GM12878 (cell line): ENCODE results near the gene ALS2. TPM values are rescaled to one million over a fixed set of nuclear protein-coding genes. Genes with fewer than 3 reads are reported as not detected.

Experiments used
- ATAC-seq: fragments of 200-7000 bp; cut with Tn5 transposase; 3 replicates; pipeline ENCODE4 v1.9.1; 2020; ENCODE audit warnings: mild to moderate bottlenecking, moderate library complexity
- BruUV-seq: library from RNA; stranded (reverse); fragments of 400-500 nt; replicated peaks from 2 replicates; lab custom pipeline; 2021; lab: Mats Ljungman, UMichigan
- CTCF ChIA-PET: fragments of 300-600 bp; sonication (Branson Sonifier 250); formaldehyde crosslinking; extraction: SDS; loops from one replicate; lab custom pipeline; 2021; ENCODE audit warnings: inconsistent platforms; lab: Yijun Ruan, JAX
- POLR2A ChIA-PET: fragments of 350-600 bp; formaldehyde crosslinking; extraction: SDS; loops from one replicate; lab custom pipeline; 2021; ENCODE audit warnings: inconsistent platforms; lab: Charles Lee
- RAD21 ChIA-PET: fragments of 300-600 bp; sonication (Branson Sonifier 250); formaldehyde crosslinking; loops from one replicate; lab custom pipeline; 2023; ENCODE audit warnings: antibody characterized with exemption; ENCODE audit not compliant: unreplicated experiment; lab: Charles Lee
- SMC1A ChIA-PET: fragments of 300-600 bp; sonication (Branson Sonifier 250); formaldehyde crosslinking; loops from one replicate; lab custom pipeline; 2023; ENCODE audit not compliant: unreplicated experiment, uncharacterized antibody; lab: Charles Lee
- DNase-seq: peaks from one replicate; pipeline ENCODE4 v3.0.0-alpha.2; 2011; ENCODE audit warnings: low read depth, low spot score
- FAIRE-seq: peaks from 3 replicates; lab custom pipeline; 2011; peaks lifted over from hg19 to GRCh38; lab: Jason Lieb, UNC
- H2AFZ ChIP-seq: 2 replicates; pipeline ENCODE4 v1.6.0; 2011; ENCODE audit warnings: low read depth, low read length, control low read depth; ENCODE audit not compliant: control insufficient read depth
- H3K27ac ChIP-seq: 2 replicates; pipeline ENCODE4 v1.5.1; 2011; ENCODE audit warnings: control low read depth; ENCODE audit not compliant: control insufficient read depth, insufficient read depth
- H3K27me3 ChIP-seq, 2 experiments: replicated peaks in 1 of 2; 2 replicates each; pipeline versions ENCODE4 v1.6.0 to v1.6.1; 2011; ENCODE audit warnings: low read length in 1 of 2; ENCODE audit not compliant: control insufficient read depth in 2 of 2, insufficient read depth in 2 of 2
- H3K36me3 ChIP-seq, 2 experiments: 2 replicates each; pipeline ENCODE4 v1.5.1; 2011; ENCODE audit warnings: low read length in 1 of 2; ENCODE audit not compliant: control insufficient read depth in 2 of 2, insufficient read depth in 2 of 2
- H3K4me1 ChIP-seq: 2 replicates; pipeline ENCODE4 v1.6.1; 2011; ENCODE audit warnings: mild to moderate bottlenecking, low read length, moderate library complexity, mixed read lengths; ENCODE audit not compliant: control insufficient read depth, insufficient read depth
- H3K4me2 ChIP-seq: 2 replicates; pipeline ENCODE4 v1.6.0; 2011; ENCODE audit warnings: control low read depth; ENCODE audit not compliant: control insufficient read depth, insufficient read depth
- H3K4me3 ChIP-seq: fragments of 200-600 bp; sonication (generic); 2 replicates; pipeline ENCODE4 v1.5.1; 2016
- H3K79me2 ChIP-seq: 2 replicates; pipeline ENCODE4 v1.6.0; 2011; ENCODE audit warnings: low read length; ENCODE audit not compliant: control insufficient read depth, insufficient read depth
- H3K9ac ChIP-seq: 2 replicates; pipeline ENCODE4 v1.8.0; 2011; ENCODE audit warnings: low read length, control low read depth, mixed read lengths; ENCODE audit not compliant: control insufficient read depth, insufficient read depth
- H3K9me3 ChIP-seq: replicated peaks from 3 replicates; pipeline ENCODE4 v1.5.1; 2011; ENCODE audit warnings: mild to moderate bottlenecking, low read length; ENCODE audit not compliant: control insufficient read depth, insufficient read depth
- H4K20me1 ChIP-seq: 2 replicates; pipeline ENCODE4 v1.6.0; 2011; ENCODE audit not compliant: control insufficient read depth, insufficient read depth
- IRF3 ChIP-seq: fragments of 450-650 bp; IDR thresholded peaks from 2 replicates; pipeline ENCODE4 v1.6.1; 2014; ENCODE audit warnings: mild to moderate bottlenecking
- KDM1A ChIP-seq: fragments of 200-600 bp; sonication (generic); IDR thresholded peaks from 2 replicates; pipeline ENCODE4 v1.6.1; 2016; ENCODE audit warnings: borderline replicate concordance
- MYC ChIP-seq: IDR thresholded peaks from 2 replicates; pipeline ENCODE4 v1.6.1; 2011; ENCODE audit warnings: mild to moderate bottlenecking, low read length, moderate library complexity, inconsistent platforms; ENCODE audit not compliant: insufficient read depth, insufficient replicate concordance, insufficient read length, severe bottlenecking
- PRDM15 ChIP-seq: fragments of 450-650 bp; formaldehyde crosslinking; IDR thresholded peaks from 2 replicates; pipeline ENCODE4 v1.4.0; 2020; ENCODE audit warnings: mild to moderate bottlenecking, moderate library complexity
- YBX1 ChIP-seq: fragments of 450-650 bp; IDR thresholded peaks from 2 replicates; pipeline ENCODE4 v1.6.1; 2016; ENCODE audit warnings: antibody characterized with exemption
- ZNF622 ChIP-seq: fragments of 450-650 bp; IDR thresholded peaks from 2 replicates; pipeline ENCODE4 v1.6.1; 2017; ENCODE audit warnings: mild to moderate bottlenecking, inconsistent platforms
- WGBS: methylation state at CpG from one replicate; pipeline ENCODE4 v1.1.6; 2016; ENCODE audit warnings: low lambda C conversion rate; ENCODE audit not compliant: insufficient replicate concordance, insufficient coverage; ENCODE audit errors: missing lambda C conversion rate; 5-methylcytosine and 5-hydroxymethylcytosine counted together
- in situ Hi-C: fragments of 300-500 bp; cut with MboI; formaldehyde crosslinking; loops from 9 replicates; pipeline ENCODE4 v1.14.3; 2018; ENCODE audit warnings: mixed read lengths
- intact Hi-C: fragments of 100-400 bp; cut with micrococcal nuclease; formaldehyde crosslinking; loops from one replicate; pipeline ENCODE4 v1.14.2; 2022; ENCODE audit not compliant: unreplicated experiment
- polyA plus RNA-seq, 11 experiments: library from polyadenylated mRNA; depleted of rRNA in 4 of 11; unstranded in 6 of 11; stranded (reverse) in 5 of 11; fragments of >200 nt; fragmentation: Nextera tagmentation in 4 of 11; fragmentation: Illumina TruSeq in 1 of 11; extraction: Ambion mirVana in 4 of 11; extraction: Trizol in 1 of 11; gene quantifications; 1 replicate in 1 of 11; 2 replicates in 10 of 11; pipeline versions ENCODE4 v1.2.1 to v1.2.3, GENCODE V29; 2011 to 2016; ENCODE audit warnings: inconsistent platforms in 2 of 11, missing spikeins in 2 of 11, low read depth in 1 of 11
- total RNA-seq, 4 experiments: library from RNA; depleted of rRNA in 3 of 4; stranded (reverse); fragments of >200 nt in 3 of 4; fragmentation: Illumina TruSeq in 1 of 4; extraction: Trizol in 1 of 4; gene quantifications; 2 replicates each; pipeline versions ENCODE4 v1.2.1 to v1.2.3, GENCODE V29; 2013 to 2021

Gene ALS2
- total and polyA plus RNA-seq, 10 of the 15 experiments (the other 5 are each of a cell fraction or from before 2014, with no cell fraction given), result 2.4 to 10.4 (median 7.7) TPM

- H3K36me3 ChIP-seq, result no peaks in the 10 kb centered on the region
- no peak for TF ChIP-seq IRF3
- TF ChIP-seq, all 136 proteins: peak for 0
- no peak overlapping the region for H3K9ac ChIP-seq
- SMC1A ChIA-PET, result interaction anchor here (1.2 kb wide), 1 partner anchor 16 kb away, joined by 4 read pairs; no protein-coding TSS in a partner anchor
- POLR2A ChIA-PET, result no interaction called here
- H3K4me1 ChIP-seq, result no peaks in the 10 kb centered on the region
- DNase-seq, result no peak
- intact Hi-C loops, result no loop called here
- H2AFZ ChIP-seq, result no peak overlapping the region
- CTCF ChIA-PET, result interaction anchor here (1.3 kb wide), 1 partner anchor 23 kb away, joined by 3 read pairs; no protein-coding TSS in a partner anchor
- in situ Hi-C loops, result no loop called here
- RAD21 ChIA-PET, result no interaction called here
- ATAC-seq, result no peak
- H3K79me2 ChIP-seq, result no peaks in the 10 kb centered on the region
- BruUV-seq, result no TSS peak
- no peaks in the 10 kb centered on the region; a peak in 3 of 4 replicates for H3K27me3 ChIP-seq
- H4K20me1 ChIP-seq, result peaks cover 3% of the 10 kb centered on the region; the same call in 1 of the 2 replicates
- no peak overlapping the region for H3K27ac ChIP-seq
- H3K9me3 ChIP-seq, result no peaks in the 10 kb centered on the region
- 26% methylated on average over 5 of the region's 5 CpGs for WGBS
- no peak for FAIRE-seq
- no peak overlapping the region for H3K4me2 ChIP-seq
- no peak overlapping the region for H3K4me3 ChIP-seq
Measured at GRCh38 chr2:201656740-201657139, 124.0 kb downstream of the ALS2 start.

- Histone ChIP-seq H3K4me3 (no peak overlapping the region), H3K9ac (no peak overlapping the region), H3K36me3 (no peaks in the 10 kb centered on the region), H3K4me1 (no peaks in the 10 kb centered on the region), H3K9me3 (no peaks in the 10 kb centered on the region), H3K79me2 (no peaks in the 10 kb centered on the region), H3K27ac (no peak overlapping the region), H3K4me2 (no peak overlapping the region), H4K20me1 (peaks cover 3% of the 10 kb centered on the region; the same call in 1 of the 2 replicates), H2AFZ (no peak overlapping the region), H3K27me3 (no peaks in the 10 kb centered on the region; a peak in 3 of 4 replicates)
- ChIA-PET SMC1A (interaction anchor here (0.7 kb wide), 1 partner anchor 103 kb away, joined by 3 read pairs; no protein-coding TSS in a partner anchor), RAD21 (no interaction called here), CTCF (no interaction called here), POLR2A (no interaction called here)
- 79% methylated on average over 11 of the region's 11 CpGs for WGBS
- no peak for ATAC-seq
- BruUV-seq, result no TSS peak
- intact Hi-C loops, result no loop called here
- TF ChIP-seq YBX1, result no peak
- no peak for TF ChIP-seq PRDM15 (CRISPR knock-in tag)
- TF ChIP-seq KDM1A, result no peak
- TF ChIP-seq ZNF622, result no peak
- no peak for TF ChIP-seq MYC
- no peak for FAIRE-seq
- in situ Hi-C loops, result no loop called here
- DNase-seq, result no peak
Measured at GRCh38 chr2:201656102-201656501, 124.6 kb downstream of the ALS2 start.
